ENCODE data around the gene TMC1.

GRCh38 chr9:72526901-72527800, 5.7 kb downstream of the TMC1 start:
- TF ChIP-seq, protein P1, sequence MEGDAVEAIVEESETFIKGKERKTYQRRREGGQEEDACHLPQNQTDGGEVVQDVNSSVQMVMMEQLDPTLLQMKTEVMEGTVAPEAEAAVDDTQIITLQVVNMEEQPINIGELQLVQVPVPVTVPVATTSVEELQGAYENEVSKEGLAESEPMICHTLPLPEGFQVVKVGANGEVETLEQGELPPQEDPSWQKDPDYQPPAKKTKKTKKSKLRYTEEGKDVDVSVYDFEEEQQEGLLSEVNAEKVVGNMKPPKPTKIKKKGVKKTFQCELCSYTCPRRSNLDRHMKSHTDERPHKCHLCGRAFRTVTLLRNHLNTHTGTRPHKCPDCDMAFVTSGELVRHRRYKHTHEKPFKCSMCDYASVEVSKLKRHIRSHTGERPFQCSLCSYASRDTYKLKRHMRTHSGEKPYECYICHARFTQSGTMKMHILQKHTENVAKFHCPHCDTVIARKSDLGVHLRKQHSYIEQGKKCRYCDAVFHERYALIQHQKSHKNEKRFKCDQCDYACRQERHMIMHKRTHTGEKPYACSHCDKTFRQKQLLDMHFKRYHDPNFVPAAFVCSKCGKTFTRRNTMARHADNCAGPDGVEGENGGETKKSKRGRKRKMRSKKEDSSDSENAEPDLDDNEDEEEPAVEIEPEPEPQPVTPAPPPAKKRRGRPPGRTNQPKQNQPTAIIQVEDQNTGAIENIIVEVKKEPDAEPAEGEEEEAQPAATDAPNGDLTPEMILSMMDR (IDR thresholded peaks at IDR 0.05; ENCODE audit: low read depth, low read length, poor library complexity, severe bottlenecking): no peak
- TF ChIP-seq EZH2phosphoT487 (IDR thresholded peaks at IDR 0.05; ENCODE audit: borderline replicate concordance, low read length): no peak
